Measurements from ENCODE around the gene ARL4D. TPM values are rescaled to one million over a fixed set of nuclear protein-coding genes. Genes with fewer than 3 reads are reported as not detected.

ARL4D gene
- total and polyA plus RNA-seq, 2 donors (not counting 1 experiment from before 2014, with no cell fraction given) = 11.3 to 14.5 TPM

GRCh38 chr17:43369986-43370385 is 28.8 kb upstream of the ARL4D start:
- peaks cover 44 to 64% of the 10 kb centered on the region in 2 donors for H3K4me1 ChIP-seq (ENCODE audit: control insufficient read depth in 2 of 2, insufficient read depth in 2 of 2, low read length in 2 of 2)
- no peaks in the 10 kb centered on the region for H3K27me3 ChIP-seq (replicated peaks in 1 of 4; ENCODE audit: control extremely low read depth in 1 of 4, control insufficient read depth in 3 of 4, insufficient read depth in 4 of 4, low read length in 3 of 4)
- intact Hi-C loops (cut with micrococcal nuclease) = loop anchor here (2.0 to 10.0 kb wide), 4 partner anchors 55 to 985 kb away; partner anchors contain the start of genes NBR1, RND2 and STAT3

More at GRCh38 chr17:43369986-43370385, 28.8 kb upstream of the ARL4D start:
- ATAC-seq (ENCODE audit: low read depth) (no peak), DNase-seq (no peak)
- Mint-ChIP-seq H3K27ac (peak overlapping the region; percentile 100), H3K4me1 (peaks cover 57% of the 10 kb centered on the region), H3K27me3 (no peaks in the 10 kb centered on the region), H3K4me3 (peak overlapping the region; percentile 99), H3K9me3 (ENCODE audit: insufficient read depth) (no peaks in the 10 kb centered on the region)
- POLR2A ChIA-PET = interaction anchor here (1.6 to 9.5 kb wide), 6 partner anchors 8 to 55 kb away, joined by 3 to 220 read pairs (median 50); partner anchors contain the start of gene ARL4D
- CTCF ChIA-PET = interaction anchor here (5.6 to 6.1 kb wide), 2 partner anchors 17 to 23 kb away, joined by 42 to 71 read pairs; no protein-coding TSS in a partner anchor
- Histone ChIP-seq H3K79me2 (ENCODE audit: control insufficient read depth, insufficient read depth, low read length) (no peaks in the 10 kb centered on the region), H3K27ac (ENCODE audit: low read length in 2 of 2) (peak overlapping the region; percentile 96 to 98), H3K9me3 (ENCODE audit: control extremely low read depth in 1 of 3, control insufficient read depth in 2 of 3, insufficient read depth in 1 of 3, low read length in 2 of 3) (no peaks in the 10 kb centered on the region), H2AFZ (ENCODE audit: insufficient read depth, low read depth, low read length, poor library complexity, severe bottlenecking) (no peak overlapping the region), H3K9ac (ENCODE audit: low read length) (peak overlapping the region; percentile 77), H3K36me3 (replicated peaks in 1 of 2; ENCODE audit: control extremely low read depth in 1 of 2, control insufficient read depth in 1 of 2, extremely low read depth in 1 of 2, insufficient read depth in 2 of 2, low read length in 1 of 2) (no peaks in the 10 kb centered on the region), H3K4me3 (ENCODE audit: control extremely low read depth in 1 of 5, extremely low read depth in 1 of 5, insufficient read depth in 1 of 5, low read depth in 2 of 5, low read length in 4 of 5) (peak overlapping the region in 1 of 5 experiments; percentile 84), H4K20me1 (ENCODE audit: control insufficient read depth, insufficient read depth, low read length, poor library complexity, severe bottlenecking) (no peaks in the 10 kb centered on the region), H3K4me2 (replicated peaks; ENCODE audit: low read depth, low read length, poor library complexity, severe bottlenecking) (peak overlapping the region; percentile 99)
- TF ChIP-seq EZH2 (IDR thresholded peaks at IDR 0.05; ENCODE audit: borderline replicate concordance, insufficient read depth, low read depth, low read length, poor library complexity, severe bottlenecking) (no peak), CTCF (IDR thresholded peaks at IDR 0.05) (no peak)
- 74% methylated on average over 3 of the region's 5 CpGs for WGBS (ENCODE audit: insufficient coverage)
